ENCODE data around the gene ARNT2.
A peak's percentile ranks its signal among the peaks of the same experiment; 100 is the strongest.

ARNT2 gene

GRCh38 chr15:80587816-80588456 lies 183.8 kb downstream of the ARNT2 start:
- peak overlapping the region in 1 of 2 experiments; percentile 24 for H3K14ac ChIP-seq (ENCODE audit: low read length in 2 of 2)

GRCh38 chr15:80588801-80589200 lies 184.6 kb downstream of the ARNT2 start:
- H2BK5ac ChIP-seq (ENCODE audit: low read depth, low read length, poor library complexity, severe bottlenecking), result no peak overlapping the region

More at GRCh38 chr15:80587816-80588456, 183.8 kb downstream of the ARNT2 start:
- no peak overlapping the region for H3K4me3 ChIP-seq (ENCODE audit: insufficient read depth in 1 of 2, low read depth in 1 of 2, low read length in 2 of 2)
- H3K36me3 ChIP-seq (ENCODE audit: control insufficient read depth in 1 of 2, insufficient read depth in 2 of 2, low read depth in 1 of 2, low read length in 2 of 2), result peaks cover 45 to 46% of the 10 kb centered on the region in 2 experiments
- H3K4ac ChIP-seq (ENCODE audit: low read depth in 1 of 2, low read length in 2 of 2), result no peak overlapping the region
- no peak overlapping the region for H3K4me2 ChIP-seq (ENCODE audit: low read length, poor library complexity, severe bottlenecking)
- H2BK5ac ChIP-seq (ENCODE audit: low read depth, low read length, poor library complexity, severe bottlenecking), result no peak overlapping the region
- peak overlapping the region; percentile 27 for H2BK120ac ChIP-seq (ENCODE audit: low read depth, low read length)
- H4K91ac ChIP-seq (ENCODE audit: low read length), result peak overlapping the region; percentile 72
- H2AFZ ChIP-seq (ENCODE audit: low read depth, low read length), result peak overlapping the region; percentile 19
- H4K8ac ChIP-seq (ENCODE audit: low read length), result peak overlapping the region; percentile 42
- no peak overlapping the region for H2BK15ac ChIP-seq (ENCODE audit: low read depth, poor library complexity, severe bottlenecking)
- H2BK12ac ChIP-seq (ENCODE audit: low read length in 2 of 2), result peak overlapping the region; percentile 68 to 75
- H3K4me1 ChIP-seq (ENCODE audit: control insufficient read depth, insufficient read depth, low read depth, low read length), result peaks cover 11% of the 10 kb centered on the region
- H3K27me3 ChIP-seq (ENCODE audit: control insufficient read depth in 1 of 2, insufficient read depth in 1 of 2, low read length in 2 of 2), result no peaks in the 10 kb centered on the region
- no peak overlapping the region for H3K23ac ChIP-seq (ENCODE audit: low read length in 2 of 2)
- H3K9ac ChIP-seq (ENCODE audit: low read length), result no peak overlapping the region
- H3K9me3 ChIP-seq (ENCODE audit: control insufficient read depth, low read length), result no peaks in the 10 kb centered on the region
- WGBS, result 64% methylated on average over 8 of the region's 8 CpGs
- H3K18ac ChIP-seq (ENCODE audit: low read depth in 1 of 2, low read length in 2 of 2), result peak overlapping the region; percentile 53 to 84
- no peaks in the 10 kb centered on the region for H3K79me1 ChIP-seq (replicated peaks; ENCODE audit: low read length, poor library complexity, severe bottlenecking)
- no peak overlapping the region for H2AK5ac ChIP-seq (ENCODE audit: low read length, severe bottlenecking)
- H3K27ac ChIP-seq (ENCODE audit: low read length, poor library complexity, severe bottlenecking), result no peak overlapping the region
- peak; percentile 82 for DNase-seq

GRCh38 chr15:80590761-80591355 lies 186.7 kb downstream of the ARNT2 start:
- H2BK5ac ChIP-seq (ENCODE audit: low read depth, low read length, poor library complexity, severe bottlenecking), result no peak overlapping the region
- WGBS, result 94% methylated on average over 7 of the region's 7 CpGs
- no peak overlapping the region for H3K4me3 ChIP-seq (ENCODE audit: insufficient read depth in 1 of 2, low read depth in 1 of 2, low read length in 2 of 2)
- H2BK15ac ChIP-seq (ENCODE audit: low read depth, poor library complexity, severe bottlenecking), result no peak overlapping the region
- H2BK120ac ChIP-seq (ENCODE audit: low read depth, low read length), result no peak overlapping the region
- no peak overlapping the region for H3K27ac ChIP-seq (ENCODE audit: low read length, poor library complexity, severe bottlenecking)
- peaks cover 38 to 55% of the 10 kb centered on the region in 2 experiments for H3K36me3 ChIP-seq (ENCODE audit: control insufficient read depth in 1 of 2, insufficient read depth in 2 of 2, low read depth in 1 of 2, low read length in 2 of 2)
- H3K14ac ChIP-seq (ENCODE audit: low read length in 2 of 2), result no peak overlapping the region
- H3K23ac ChIP-seq (ENCODE audit: low read length in 2 of 2), result no peak overlapping the region
- no peaks in the 10 kb centered on the region for H3K79me1 ChIP-seq (replicated peaks; ENCODE audit: low read length, poor library complexity, severe bottlenecking)
- H3K27me3 ChIP-seq (ENCODE audit: control insufficient read depth in 1 of 2, insufficient read depth in 1 of 2, low read length in 2 of 2), result no peaks in the 10 kb centered on the region
- no peak overlapping the region for H3K9ac ChIP-seq (ENCODE audit: low read length)
- no peak overlapping the region for H4K91ac ChIP-seq (ENCODE audit: low read length)
- H3K4me1 ChIP-seq (ENCODE audit: control insufficient read depth, insufficient read depth, low read depth, low read length), result peaks cover 4% of the 10 kb centered on the region
- no peak overlapping the region for H3K4ac ChIP-seq (ENCODE audit: low read depth in 1 of 2, low read length in 2 of 2)
- no peak overlapping the region for H3K4me2 ChIP-seq (ENCODE audit: low read length, poor library complexity, severe bottlenecking)
- H2AFZ ChIP-seq (ENCODE audit: low read depth, low read length), result no peak overlapping the region
- H2BK12ac ChIP-seq (ENCODE audit: low read length in 2 of 2), result no peak overlapping the region
- no peak overlapping the region for H2AK5ac ChIP-seq (ENCODE audit: low read length, severe bottlenecking)
- no peak for DNase-seq
- H3K9me3 ChIP-seq (ENCODE audit: control insufficient read depth, low read length), result no peaks in the 10 kb centered on the region
- no peak overlapping the region for H4K8ac ChIP-seq (ENCODE audit: low read length)
- no peak overlapping the region for H3K18ac ChIP-seq (ENCODE audit: low read depth in 1 of 2, low read length in 2 of 2)

More at GRCh38 chr15:80588801-80589200, 184.6 kb downstream of the ARNT2 start:
- peak; percentile 97 for DNase-seq
- no peak overlapping the region for H3K14ac ChIP-seq (ENCODE audit: low read length in 2 of 2)
- 22% methylated on average over 6 of the region's 6 CpGs for WGBS
- no peak overlapping the region for H3K9ac ChIP-seq (ENCODE audit: low read length)
- H3K27ac ChIP-seq (ENCODE audit: low read length, poor library complexity, severe bottlenecking), result no peak overlapping the region
- no peaks in the 10 kb centered on the region for H3K79me1 ChIP-seq (replicated peaks; ENCODE audit: low read length, poor library complexity, severe bottlenecking)
- H3K4me3 ChIP-seq (ENCODE audit: insufficient read depth in 1 of 2, low read depth in 1 of 2, low read length in 2 of 2), result no peak overlapping the region
- H2BK15ac ChIP-seq (ENCODE audit: low read depth, poor library complexity, severe bottlenecking), result no peak overlapping the region
- peaks cover 45 to 51% of the 10 kb centered on the region in 2 experiments for H3K36me3 ChIP-seq (ENCODE audit: control insufficient read depth in 1 of 2, insufficient read depth in 2 of 2, low read depth in 1 of 2, low read length in 2 of 2)
- no peak overlapping the region for H4K8ac ChIP-seq (ENCODE audit: low read length)
- H3K18ac ChIP-seq (ENCODE audit: low read depth in 1 of 2, low read length in 2 of 2), result no peak overlapping the region
- H3K4ac ChIP-seq (ENCODE audit: low read depth in 1 of 2, low read length in 2 of 2), result no peak overlapping the region
- no peak overlapping the region for H2AK5ac ChIP-seq (ENCODE audit: low read length, severe bottlenecking)
- peaks cover 11% of the 10 kb centered on the region for H3K4me1 ChIP-seq (ENCODE audit: control insufficient read depth, insufficient read depth, low read depth, low read length)
- no peaks in the 10 kb centered on the region for H3K27me3 ChIP-seq (ENCODE audit: control insufficient read depth in 1 of 2, insufficient read depth in 1 of 2, low read length in 2 of 2)
- H4K91ac ChIP-seq (ENCODE audit: low read length), result no peak overlapping the region
- H3K9me3 ChIP-seq (ENCODE audit: control insufficient read depth, low read length), result no peaks in the 10 kb centered on the region
- H3K4me2 ChIP-seq (ENCODE audit: low read length, poor library complexity, severe bottlenecking), result no peak overlapping the region
- H3K23ac ChIP-seq (ENCODE audit: low read length in 2 of 2), result no peak overlapping the region
- no peak overlapping the region for H2BK12ac ChIP-seq (ENCODE audit: low read length in 2 of 2)
- H2BK120ac ChIP-seq (ENCODE audit: low read depth, low read length), result no peak overlapping the region
- no peak overlapping the region for H2AFZ ChIP-seq (ENCODE audit: low read depth, low read length)

GRCh38 chr15:80591471-80591870 lies 187.3 kb downstream of the ARNT2 start:
- H3K4me1 ChIP-seq (ENCODE audit: control insufficient read depth, insufficient read depth, low read depth, low read length), result peaks cover 4% of the 10 kb centered on the region
- H2BK12ac ChIP-seq (ENCODE audit: low read length in 2 of 2), result no peak overlapping the region
- H4K91ac ChIP-seq (ENCODE audit: low read length), result no peak overlapping the region
- DNase-seq, result no peak
- no peak overlapping the region for H2AK5ac ChIP-seq (ENCODE audit: low read length, severe bottlenecking)
- H3K18ac ChIP-seq (ENCODE audit: low read depth in 1 of 2, low read length in 2 of 2), result no peak overlapping the region
- H3K23ac ChIP-seq (ENCODE audit: low read length in 2 of 2), result no peak overlapping the region
- no peaks in the 10 kb centered on the region for H3K79me1 ChIP-seq (replicated peaks; ENCODE audit: low read length, poor library complexity, severe bottlenecking)
- H2BK120ac ChIP-seq (ENCODE audit: low read depth, low read length), result no peak overlapping the region
- no peak overlapping the region for H3K27ac ChIP-seq (ENCODE audit: low read length, poor library complexity, severe bottlenecking)
- WGBS, result 93% methylated on average over 23 of the region's 23 CpGs
- H3K4me3 ChIP-seq (ENCODE audit: insufficient read depth in 1 of 2, low read depth in 1 of 2, low read length in 2 of 2), result no peak overlapping the region
- no peaks in the 10 kb centered on the region for H3K9me3 ChIP-seq (ENCODE audit: control insufficient read depth, low read length)
- H3K27me3 ChIP-seq (ENCODE audit: control insufficient read depth in 1 of 2, insufficient read depth in 1 of 2, low read length in 2 of 2), result no peaks in the 10 kb centered on the region
- H2BK5ac ChIP-seq (ENCODE audit: low read depth, low read length, poor library complexity, severe bottlenecking), result no peak overlapping the region
- no peak overlapping the region for H4K8ac ChIP-seq (ENCODE audit: low read length)
- H2BK15ac ChIP-seq (ENCODE audit: low read depth, poor library complexity, severe bottlenecking), result no peak overlapping the region
- no peak overlapping the region for H3K4me2 ChIP-seq (ENCODE audit: low read length, poor library complexity, severe bottlenecking)
- no peak overlapping the region for H3K4ac ChIP-seq (ENCODE audit: low read depth in 1 of 2, low read length in 2 of 2)
- H2AFZ ChIP-seq (ENCODE audit: low read depth, low read length), result no peak overlapping the region
- H3K36me3 ChIP-seq (ENCODE audit: control insufficient read depth in 1 of 2, insufficient read depth in 2 of 2, low read depth in 1 of 2, low read length in 2 of 2), result peaks cover 33 to 55% of the 10 kb centered on the region in 2 experiments
- no peak overlapping the region for H3K14ac ChIP-seq (ENCODE audit: low read length in 2 of 2)
- H3K9ac ChIP-seq (ENCODE audit: low read length), result no peak overlapping the region

Measured in mesenchymal stem cell (in vitro differentiated cells and primary cell).